Embryonic facial prominence (tissue), 1 donor: Measurements from ENCODE around the gene TOGARAM2.

Source experiments
- DNase-seq: peaks from one replicate; pipeline ENCODE4 v3.0.0-alpha.2; 2016; ENCODE audit errors: extremely low spot score

The TOGARAM2 gene

GRCh38 chr2:28997847-28998735 lies 17.0 kb downstream of the TOGARAM2 start:
- DNase-seq: no peak

DNA sequence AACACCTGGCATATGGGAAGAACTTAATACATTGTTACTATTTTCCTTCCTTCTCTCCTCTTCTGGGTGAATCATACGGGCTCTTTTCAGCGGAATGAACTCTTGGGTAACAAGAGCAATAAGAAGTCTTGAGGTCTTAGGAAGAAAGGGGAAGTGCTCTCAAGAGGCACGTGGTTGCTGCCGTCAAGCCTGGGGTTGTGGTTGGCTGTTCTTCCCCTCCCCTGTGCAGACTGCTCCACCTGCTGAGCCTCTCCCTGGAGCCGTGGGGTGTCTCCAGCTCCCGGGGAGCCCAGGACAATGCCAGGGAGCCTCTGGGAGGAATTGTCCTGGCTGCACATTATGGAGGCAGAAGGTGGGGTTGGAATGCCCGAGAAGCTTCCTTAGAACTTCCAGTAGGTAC lies 19.4 kb downstream of the TOGARAM2 start:
- no peak for DNase-seq

GRCh38 chr2:29000956-29001355 lies 19.9 kb downstream of the TOGARAM2 start:
- DNase-seq: no peak

DNA sequence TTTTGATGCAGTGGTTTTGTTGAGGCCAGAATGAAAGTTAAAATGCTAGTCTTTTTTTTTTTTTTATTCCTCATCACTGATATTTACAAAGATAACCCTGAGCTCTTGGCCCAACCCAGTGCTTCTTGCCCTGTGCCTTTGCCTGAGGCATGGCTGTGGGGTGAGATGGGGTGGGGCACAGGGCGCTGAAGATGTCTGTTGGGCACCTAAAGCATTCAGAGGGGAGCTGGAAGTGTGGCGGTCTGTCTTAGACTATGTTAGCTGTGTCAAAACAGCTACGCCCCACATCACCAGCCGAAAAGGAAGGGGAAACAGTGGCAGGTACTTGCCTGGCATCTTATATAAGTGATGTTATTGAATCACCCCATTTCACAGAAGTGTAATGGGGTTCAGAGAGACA lies 20.7 kb downstream of the TOGARAM2 start:
- DNase-seq: no peak

GRCh38 chr2:29004755-29005154 lies 23.7 kb downstream of the TOGARAM2 start:
- DNase-seq: no peak

- no peak for DNase-seq
Measured at GRCh38 chr2:29005331-29005730, 24.2 kb downstream of the TOGARAM2 start.

- no peak for DNase-seq
Measured at GRCh38 chr2:29006092-29006979, 25.2 kb downstream of the TOGARAM2 start.

- no peak for DNase-seq
Measured at GRCh38 chr2:29006980-29007301, 25.8 kb downstream of the TOGARAM2 start.

DNA sequence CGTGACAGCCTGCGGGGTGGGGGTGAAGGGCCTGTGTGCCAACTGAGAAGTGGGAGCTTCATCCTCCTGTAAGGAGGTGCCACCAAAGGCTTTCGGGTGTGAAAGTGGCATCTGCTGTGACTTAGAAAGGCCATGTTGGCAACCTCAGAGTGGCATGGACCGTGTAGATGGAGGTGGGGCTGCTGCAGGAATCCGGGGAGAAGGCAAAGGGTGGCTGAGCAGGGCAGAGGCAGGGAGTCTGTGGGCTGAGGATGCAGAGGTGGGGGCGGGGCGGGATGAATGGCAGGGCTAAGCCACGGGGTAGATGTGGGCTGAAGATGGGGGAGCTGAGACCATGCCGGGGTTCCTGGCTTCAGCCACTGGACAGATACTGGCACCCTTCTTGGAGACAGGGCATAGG lies 28.2 kb downstream of the TOGARAM2 start:
- no peak for DNase-seq

DNA sequence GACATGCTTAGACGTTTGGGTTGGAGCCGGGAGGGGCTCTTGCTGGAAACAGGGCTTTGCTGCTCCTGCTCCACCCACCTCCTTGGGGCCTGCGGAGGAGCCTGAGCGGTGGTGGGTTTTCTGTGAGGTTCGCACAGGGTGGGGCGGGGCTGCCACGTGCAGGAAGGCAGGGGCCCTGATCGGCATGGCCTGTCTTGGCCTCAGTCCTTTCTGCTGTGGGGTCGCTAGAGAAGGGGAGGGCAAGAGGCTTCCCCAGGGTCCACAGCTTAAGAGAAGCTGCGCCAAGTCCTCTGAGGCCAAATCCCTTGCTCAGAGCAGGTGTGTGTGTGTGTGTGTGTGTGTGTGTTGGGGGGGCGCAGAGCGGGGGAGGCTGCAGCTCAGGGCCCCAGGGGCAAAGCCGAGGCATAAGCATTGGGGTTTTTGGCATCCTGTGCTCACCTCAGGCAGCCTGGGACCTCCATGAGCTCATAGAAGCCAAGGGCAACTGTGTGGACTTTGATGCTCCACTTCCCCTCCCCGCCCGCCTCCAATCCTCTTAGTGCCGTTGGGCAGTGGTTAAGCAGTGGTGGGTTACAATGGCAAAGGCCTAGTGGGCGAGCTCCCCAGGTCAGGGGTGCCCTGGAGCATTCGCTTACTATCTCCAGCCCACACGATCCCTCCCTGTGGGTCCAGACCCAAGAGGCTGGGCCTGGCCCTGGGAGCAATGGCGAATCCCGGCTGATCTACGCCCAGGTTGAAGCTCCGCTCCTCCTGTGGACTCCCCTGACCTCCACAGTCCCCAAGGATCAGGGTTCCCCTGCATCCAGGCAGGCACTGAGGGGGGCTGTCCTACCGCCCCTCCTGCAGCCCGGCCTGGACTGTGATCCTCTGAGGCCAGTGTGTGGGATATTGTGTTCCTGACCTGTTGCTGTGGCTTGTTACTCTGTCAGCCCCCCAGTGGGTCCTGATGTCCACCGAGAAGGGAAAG lies 28.9 kb downstream of the TOGARAM2 start:
- DNase-seq: no peak

DNA sequence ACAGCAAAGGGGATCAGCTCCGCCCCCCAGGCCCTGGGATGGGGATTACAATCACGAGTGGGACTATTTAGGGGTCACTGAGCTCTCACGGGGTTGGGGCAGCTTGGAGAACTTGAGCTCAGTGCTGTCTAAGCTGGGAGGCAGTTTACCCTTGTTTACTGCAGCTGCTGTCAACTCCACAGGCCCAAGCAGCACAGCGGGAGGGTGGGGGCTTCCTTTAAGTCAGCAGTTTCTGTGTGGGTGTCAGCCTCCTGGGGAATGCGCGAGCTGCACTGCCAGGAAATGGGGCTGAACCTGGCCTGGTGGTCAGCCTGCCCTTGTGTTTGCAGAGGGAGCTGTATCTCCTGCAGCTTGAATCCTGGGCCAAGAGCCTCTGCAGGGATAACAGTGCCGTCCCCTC lies 29.8 kb downstream of the TOGARAM2 start:
- DNase-seq: no peak

- DNase-seq: no peak
Measured at GRCh38 chr2:29011418-29012060, 30.4 kb downstream of the TOGARAM2 start.

DNA sequence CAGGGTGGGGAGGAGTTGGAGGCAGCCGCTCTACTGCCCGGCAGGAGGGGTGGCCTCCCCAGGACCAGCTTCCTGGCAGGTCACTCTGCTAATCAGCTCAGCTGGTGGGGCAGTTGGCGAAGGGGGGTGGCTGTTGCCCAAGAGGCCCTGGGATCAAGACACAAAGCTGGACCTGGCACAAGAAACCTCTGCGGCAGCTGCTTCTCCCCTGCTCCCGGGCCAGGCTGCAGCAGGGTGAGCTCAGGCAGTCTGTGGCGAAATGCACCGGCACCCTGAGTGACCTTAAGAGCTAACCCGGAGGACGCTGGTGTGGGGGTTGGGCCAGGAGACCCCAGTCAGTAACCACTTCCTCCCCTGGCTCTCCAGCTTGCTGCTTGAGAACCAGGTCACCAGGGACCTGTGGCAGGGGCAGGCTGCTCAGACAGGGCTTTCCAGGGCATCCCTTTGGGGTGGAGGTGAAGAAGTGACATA lies 31.1 kb downstream of the TOGARAM2 start:
- no peak for DNase-seq

- no peak for DNase-seq
Measured at GRCh38 chr2:29013057-29013780, 32.1 kb downstream of the TOGARAM2 start.

DNA sequence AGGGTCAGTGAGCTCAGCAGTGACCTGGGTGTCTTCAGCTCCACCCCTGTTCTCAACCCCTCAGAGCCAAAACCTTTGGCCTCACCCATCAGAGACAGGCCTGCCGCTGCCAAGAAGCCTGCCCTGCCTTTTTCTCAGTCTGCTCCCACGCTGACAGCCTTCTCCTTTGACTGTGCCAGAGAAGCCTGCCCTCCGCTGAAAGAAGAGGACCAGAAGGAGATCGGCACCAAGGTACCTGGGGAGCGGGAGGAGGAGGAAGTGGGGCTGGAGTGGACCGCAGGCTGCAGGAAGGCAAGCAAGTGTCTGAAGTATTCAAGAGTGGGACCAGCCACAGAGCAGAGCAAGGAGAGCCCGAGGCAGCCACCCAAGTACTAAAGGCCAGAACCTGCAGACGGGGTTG lies 33.2 kb downstream of the TOGARAM2 start:
- no peak for DNase-seq

GRCh38 chr2:29014811-29015421 lies 33.8 kb downstream of the TOGARAM2 start:
- no peak for DNase-seq

GRCh38 chr2:29015701-29016470 lies 34.8 kb downstream of the TOGARAM2 start:
- DNase-seq: no peak

DNA sequence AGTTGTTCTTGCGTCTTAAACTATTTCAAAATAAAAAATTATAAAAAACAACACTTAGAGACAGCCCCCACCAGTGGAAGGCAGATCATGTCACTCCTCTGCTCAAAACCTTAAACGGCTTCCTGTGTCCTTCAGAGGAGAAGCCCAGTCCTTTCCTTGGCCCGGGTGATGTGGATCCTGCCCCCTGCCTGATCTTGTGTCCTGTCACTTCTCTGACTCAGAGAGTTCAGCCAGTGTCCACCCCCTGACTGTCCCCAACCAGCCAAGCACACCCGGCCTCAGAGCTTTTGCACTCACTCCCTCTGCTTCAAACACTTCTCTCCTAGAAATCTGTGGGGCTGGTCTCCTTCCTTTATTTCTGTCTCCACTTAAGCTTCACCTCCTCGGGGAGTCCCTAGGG lies 35.4 kb downstream of the TOGARAM2 start:
- DNase-seq: no peak
